GM23248 (cell line): ENCODE data around the gene MEI1. TPM values are rescaled to one million over a fixed set of nuclear protein-coding genes. Genes with fewer than 3 reads are reported as not detected.

ENCODE experiments used
- DNase-seq: peaks from one replicate; pipeline ENCODE4 v3.0.0-alpha.2; 2015
- H2AFZ ChIP-seq: fragments of 200-600 bp; sonication (generic); 2 replicates; pipeline ENCODE4 v1.6.1; 2016; ENCODE audit warnings: antibody characterized with exemption
- H3F3A ChIP-seq: fragments of 200-600 bp; sonication (generic); 2 replicates; pipeline ENCODE4 v1.6.1; 2016; ENCODE audit warnings: mild to moderate bottlenecking, antibody characterized with exemption, mixed run types; ENCODE audit not compliant: insufficient read depth
- H3K27ac ChIP-seq: fragments of 200-600 bp; sonication (generic); 2 replicates; pipeline ENCODE4 v1.5.1; 2016; ENCODE audit warnings: mild to moderate bottlenecking
- H3K27me3 ChIP-seq: fragments of 200-600 bp; sonication (generic); replicated peaks from 2 replicates; pipeline ENCODE4 v1.6.1; 2016; ENCODE audit warnings: mild to moderate bottlenecking; ENCODE audit not compliant: insufficient read depth
- H3K36me3 ChIP-seq: fragments of 200-600 bp; sonication (generic); 2 replicates; pipeline ENCODE4 v1.6.1; 2016; ENCODE audit warnings: low read depth, mild to moderate bottlenecking
- H3K4me1 ChIP-seq: fragments of 200-600 bp; sonication (generic); 2 replicates; pipeline ENCODE4 v1.6.1; 2016; ENCODE audit warnings: mild to moderate bottlenecking; ENCODE audit not compliant: insufficient read depth
- H3K4me2 ChIP-seq: fragments of 200-600 bp; sonication (generic); one replicate; pipeline ENCODE4 v1.6.1; 2016; ENCODE audit warnings: mild to moderate bottlenecking; ENCODE audit not compliant: unreplicated experiment
- H3K4me3 ChIP-seq: fragments of 200-600 bp; sonication (generic); 2 replicates; pipeline ENCODE4 v1.5.1; 2016; ENCODE audit warnings: mild to moderate bottlenecking
- H3K79me2 ChIP-seq: fragments of 200-600 bp; sonication (generic); 2 replicates; pipeline ENCODE4 v1.6.1; 2016; ENCODE audit warnings: mild to moderate bottlenecking; ENCODE audit not compliant: insufficient read depth
- H3K9ac ChIP-seq: fragments of 200-600 bp; sonication (generic); 2 replicates; pipeline ENCODE4 v1.6.1; 2016; ENCODE audit warnings: mild to moderate bottlenecking
- H3K9me2 ChIP-seq: fragments of 200-600 bp; sonication (generic); 2 replicates; pipeline ENCODE4 v1.6.1; 2016; ENCODE audit warnings: mixed run types, mild to moderate bottlenecking, moderate library complexity; ENCODE audit not compliant: insufficient read depth
- H3K9me3 ChIP-seq: fragments of 200-600 bp; sonication (generic); one replicate; pipeline ENCODE4 v1.6.1; 2017; ENCODE audit warnings: low read depth
- H4K20me1 ChIP-seq: fragments of 200-600 bp; sonication (generic); 2 replicates; pipeline ENCODE4 v1.6.0; 2016; ENCODE audit not compliant: insufficient read depth
- EZH2 ChIP-seq: fragments of 200-600 bp; sonication (generic); IDR thresholded peaks from 2 replicates; pipeline ENCODE4 v1.6.1; 2018; ENCODE audit warnings: antibody characterized with exemption, mild to moderate bottlenecking; ENCODE audit not compliant: insufficient read depth, poor library complexity, severe bottlenecking
- EZH2phosphoT487 ChIP-seq: fragments of 200-600 bp; sonication (generic); IDR thresholded peaks from 2 replicates; pipeline ENCODE4 v1.6.1; 2018; ENCODE audit warnings: antibody characterized with exemption, moderate library complexity, mild to moderate bottlenecking, low read depth; ENCODE audit not compliant: insufficient read depth
- WGBS, 2 experiments: methylation state at CpG; one replicate each; pipeline ENCODE4 v1.1.6; 2015 to 2017; ENCODE audit warnings: low lambda C conversion rate in 2 of 2, low coverage in 1 of 2; ENCODE audit errors: missing lambda C conversion rate in 2 of 2; 5-methylcytosine and 5-hydroxymethylcytosine counted together
- in situ Hi-C: fragments of 300-500 bp; cut with MboI; formaldehyde crosslinking; loops from 2 replicates; pipeline ENCODE4 v1.15.0; 2020
- polyA plus RNA-seq: library from polyadenylated mRNA; unstranded; fragments of >200 nt; fragmentation: Nextera tagmentation; extraction: Ambion mirVana; gene quantifications from 2 replicates; pipeline ENCODE4 v1.2.1, GENCODE V29; 2016
- small RNA-seq: library from RNA; depleted of rRNA; stranded (forward); fragments of <200 nt; gene quantifications from one replicate; pipeline ENCODE3, GENCODE V24; 2014; ENCODE audit warnings: low read depth, low replicate concordance
- total RNA-seq: library from RNA; depleted of rRNA; stranded (reverse); fragments of >200 nt; shearing (Covaris generic); gene quantifications from 2 replicates; pipeline ENCODE4 v1.2.3, GENCODE V29; 2014; rRNA removed

MEI1 gene
- total and polyA plus RNA-seq, 2 experiments from 2014 or later: 2.2 to 5.9 TPM

DNA sequence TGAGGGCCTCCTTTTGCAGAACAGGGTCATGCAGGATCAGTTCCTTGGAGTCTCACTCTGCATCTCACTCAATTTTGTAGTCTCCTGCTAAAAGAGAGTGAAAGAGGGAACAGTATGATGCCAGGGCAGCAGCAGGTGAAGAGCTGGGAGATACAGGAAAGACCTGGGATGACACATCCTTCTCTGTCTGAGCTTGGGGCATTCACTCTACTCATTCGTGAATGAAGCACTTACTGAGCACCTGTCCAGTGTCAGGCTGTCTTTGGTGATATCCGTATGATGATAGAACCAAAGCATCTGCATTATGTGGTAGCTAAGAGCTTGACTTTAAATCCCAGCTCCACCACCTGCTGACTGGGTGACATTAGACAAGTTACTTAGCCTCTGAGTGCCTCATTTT is 148.0 kb downstream of the MEI1 start:
- WGBS, 2 experiments: 91 to 94% methylated on average over 2 of the region's 2 CpGs
- no peak overlapping the region for H3K4me3 ChIP-seq
- no peaks in the 10 kb centered on the region for H3K4me1 ChIP-seq
- H3K79me2 ChIP-seq: peaks cover 99% of the 10 kb centered on the region
- DNase-seq: no peak
- H3K27me3 ChIP-seq: no peaks in the 10 kb centered on the region
- no peaks in the 10 kb centered on the region for H3K36me3 ChIP-seq
- H3K9ac ChIP-seq: no peak overlapping the region
- no peak overlapping the region for H2AFZ ChIP-seq
- no peak overlapping the region for H3K27ac ChIP-seq
- H3K9me2 ChIP-seq: no peaks in the 10 kb centered on the region
- H3F3A ChIP-seq: no peaks in the 10 kb centered on the region
- in situ Hi-C loops: no loop called here
- H4K20me1 ChIP-seq: no peaks in the 10 kb centered on the region
- TF ChIP-seq EZH2phosphoT487 (no peak), EZH2 (no peak)
- no peaks in the 10 kb centered on the region for H3K9me3 ChIP-seq
- no peak overlapping the region for H3K4me2 ChIP-seq

DNA sequence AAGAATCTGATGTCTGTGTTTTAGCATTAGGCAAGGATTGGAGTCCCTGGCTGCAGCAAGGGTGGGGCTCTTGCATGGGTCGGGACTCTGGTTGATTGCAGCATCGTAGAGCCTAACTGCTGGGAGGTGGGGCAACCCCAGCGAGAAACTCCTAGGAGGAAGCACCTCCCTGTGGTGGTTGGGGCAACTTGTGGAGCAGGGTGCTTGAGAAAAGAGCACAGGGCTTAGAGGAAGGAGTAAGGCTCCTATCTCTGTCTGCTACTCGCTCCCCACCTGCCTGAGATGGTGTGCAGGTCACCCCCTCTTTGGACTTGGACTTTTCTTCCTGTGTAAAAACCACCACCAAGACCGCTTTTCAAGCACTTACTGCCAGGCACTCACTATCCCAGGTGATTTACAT is 149.2 kb downstream of the MEI1 start:
- no peak overlapping the region for H3K4me3 ChIP-seq
- H2AFZ ChIP-seq: no peak overlapping the region
- no peaks in the 10 kb centered on the region for H3F3A ChIP-seq
- no peak overlapping the region for H3K27ac ChIP-seq
- H3K79me2 ChIP-seq: peaks cover 99% of the 10 kb centered on the region
- no peaks in the 10 kb centered on the region for H3K4me1 ChIP-seq
- H3K9me2 ChIP-seq: no peaks in the 10 kb centered on the region
- in situ Hi-C loops: no loop called here
- 48 to 50% methylated on average over 5 of the region's 5 CpGs for WGBS, 2 experiments
- H3K9ac ChIP-seq: no peak overlapping the region
- DNase-seq: peak; percentile 44
- H3K27me3 ChIP-seq: no peaks in the 10 kb centered on the region
- H3K9me3 ChIP-seq: no peaks in the 10 kb centered on the region
- no peak overlapping the region for H3K4me2 ChIP-seq
- TF ChIP-seq EZH2phosphoT487: no peak
- TF ChIP-seq EZH2: no peak
- H4K20me1 ChIP-seq: no peaks in the 10 kb centered on the region
- no peaks in the 10 kb centered on the region for H3K36me3 ChIP-seq

Small RNA genes within 50 kb of the gene (small RNA-seq; reads per million reads assigned to genes)
- gene HMGN2P10 (not detected), gene RF00019 (not detected), gene RNU6-476P (not detected), gene RNU6ATAC22P (not detected)

Other genes with a start within 250 kb of the MEI1 start
- gene PHF5A, start 230.8 kb upstream of the MEI1 start, total RNA-seq: 41.9 and 53.4 TPM in 2 replicates
- 13.1 and 13.7 TPM in 2 replicates for gene PHF5A, start 230.8 kb upstream of the MEI1 start, polyA plus RNA-seq
- 41.5 and 60.4 TPM in 2 replicates for gene ACO2, start 230.4 kb upstream of the MEI1 start, total RNA-seq
- 68.1 and 68.7 TPM in 2 replicates for gene ACO2, start 230.4 kb upstream of the MEI1 start, polyA plus RNA-seq
- gene POLR3H, start 155.0 kb upstream of the MEI1 start, total RNA-seq: 16.8 and 21.2 TPM in 2 replicates
- gene POLR3H, start 155.0 kb upstream of the MEI1 start, polyA plus RNA-seq: 49.6 and 52.2 TPM in 2 replicates
- gene CSDC2, start 138.5 kb upstream of the MEI1 start, total RNA-seq: 0.38 TPM in 1 of 2 replicates, not detected in the other
- 0.59 and 1.1 TPM in 2 replicates for gene CSDC2, start 138.5 kb upstream of the MEI1 start, polyA plus RNA-seq
- gene PMM1, start 109.7 kb upstream of the MEI1 start, total RNA-seq: 29.4 and 33.3 TPM in 2 replicates
- gene PMM1, start 109.7 kb upstream of the MEI1 start, polyA plus RNA-seq: 78.2 and 79.2 TPM in 2 replicates
- gene DESI1, start 78.5 kb upstream of the MEI1 start, total RNA-seq: 24.3 and 44.3 TPM in 2 replicates
- 41.9 and 42.2 TPM in 2 replicates for gene DESI1, start 78.5 kb upstream of the MEI1 start, polyA plus RNA-seq
- gene XRCC6, start 78.2 kb upstream of the MEI1 start, total RNA-seq: 288 and 292 TPM in 2 replicates
- gene XRCC6, start 78.2 kb upstream of the MEI1 start, polyA plus RNA-seq: 319 and 323 TPM in 2 replicates
- 113 and 136 TPM in 2 replicates for gene SNU13, start 10.6 kb upstream of the MEI1 start, total RNA-seq
- gene SNU13, start 10.6 kb upstream of the MEI1 start, polyA plus RNA-seq: 302 and 310 TPM in 2 replicates
- 3.9 and 4.0 TPM in 2 replicates for gene CCDC134, start 101.2 kb downstream of the MEI1 start, total RNA-seq
- gene CCDC134, start 101.2 kb downstream of the MEI1 start, polyA plus RNA-seq: 4.4 and 5.3 TPM in 2 replicates
- 26.5 and 31.9 TPM in 2 replicates for gene SREBF2, start 133.6 kb downstream of the MEI1 start, total RNA-seq
- gene SREBF2, start 133.6 kb downstream of the MEI1 start, polyA plus RNA-seq: 23.6 and 25.0 TPM in 2 replicates
- not detected in 2 replicates for gene SHISA8, start 215.6 kb downstream of the MEI1 start, total RNA-seq
- not detected in 2 replicates for gene SHISA8, start 215.6 kb downstream of the MEI1 start, polyA plus RNA-seq
- gene TNFRSF13C, start 227.3 kb downstream of the MEI1 start, total RNA-seq: 0.22 TPM in 1 of 2 replicates, not detected in the other
- gene TNFRSF13C, start 227.3 kb downstream of the MEI1 start, polyA plus RNA-seq: 0.05 and 0.11 TPM in 2 replicates
- gene CENPM, start 247.6 kb downstream of the MEI1 start, total RNA-seq: 5.7 and 15.0 TPM in 2 replicates
- 18.9 and 20.0 TPM in 2 replicates for gene CENPM, start 247.6 kb downstream of the MEI1 start, polyA plus RNA-seq